22Rv1 (cell line): Measurements from ENCODE around the gene PRKCG.
A peak's percentile ranks its signal among the peaks of the same experiment; 100 is the strongest.

ENCODE experiments used
- H3K27ac ChIP-seq: fragments of 450-650 bp; 2 replicates; pipeline ENCODE4 v1.5.1; 2017
- CTCF ChIP-seq: fragments of 450-650 bp; IDR thresholded peaks from 2 replicates; pipeline ENCODE4 v1.5.1; 2017; ENCODE audit warnings: mild to moderate bottlenecking
- ZFX ChIP-seq: fragments of 450-650 bp; IDR thresholded peaks from 2 replicates; pipeline ENCODE4 v1.6.1; 2017; ENCODE audit warnings: antibody characterized with exemption, borderline replicate concordance

PRKCG gene

GRCh38 chr19:53868892-53869804 lies 12.8 kb upstream of the PRKCG start:
- TF ChIP-seq CTCF: no peak; the same call in 1 of the 2 replicates
- TF ChIP-seq ZFX: no peak

GRCh38 chr19:53869805-53870484 lies 12.1 kb upstream of the PRKCG start:
- peak overlapping the region; percentile 93 for H3K27ac ChIP-seq

More at GRCh38 chr19:53868892-53869804, 12.8 kb upstream of the PRKCG start:
- peak overlapping the region; percentile 93 for H3K27ac ChIP-seq

GRCh38 chr19:53870485-53870844 lies 11.5 kb upstream of the PRKCG start:
- TF ChIP-seq CTCF (no peak), ZFX (no peak)
- H3K27ac ChIP-seq: peak overlapping the region; percentile 36

- no peak for TF ChIP-seq ZFX
- TF ChIP-seq CTCF: no peak
- peak overlapping the region; percentile 36; the same call in 1 of the 2 replicates for H3K27ac ChIP-seq
These were observed 10.5 kb upstream of the PRKCG start for GRCh38 chr19:53871454-53871853.

- no peak overlapping the region for H3K27ac ChIP-seq
- no peak for TF ChIP-seq ZFX
- TF ChIP-seq CTCF: no peak
These were observed 9.2 kb upstream of the PRKCG start for GRCh38 chr19:53872762-53873161.

GRCh38 chr19:53873773-53874605 lies 8.0 kb upstream of the PRKCG start:
- no peak overlapping the region for H3K27ac ChIP-seq
- no peak for TF ChIP-seq ZFX
- TF ChIP-seq CTCF: no peak

GRCh38 chr19:53874606-53874990 lies 7.4 kb upstream of the PRKCG start:
- no peak overlapping the region for H3K27ac ChIP-seq
- no peak for TF ChIP-seq ZFX
- no peak for TF ChIP-seq CTCF
